GM12878 (cell line): ENCODE measurements around the gene CCDC57. TPM values are rescaled to one million over a fixed set of nuclear protein-coding genes. Genes with fewer than 3 reads are reported as not detected.

Experiments used
- ATAC-seq: fragments of 200-7000 bp; cut with Tn5 transposase; 3 replicates; pipeline ENCODE4 v1.9.1; 2020; ENCODE audit warnings: mild to moderate bottlenecking, moderate library complexity
- BruUV-seq: library from RNA; stranded (reverse); fragments of 400-500 nt; replicated peaks from 2 replicates; lab custom pipeline; 2021; lab: Mats Ljungman, UMichigan
- CTCF ChIA-PET: fragments of 300-600 bp; sonication (Branson Sonifier 250); formaldehyde crosslinking; extraction: SDS; loops from one replicate; lab custom pipeline; 2021; ENCODE audit warnings: inconsistent platforms; lab: Yijun Ruan, JAX
- POLR2A ChIA-PET: fragments of 350-600 bp; formaldehyde crosslinking; extraction: SDS; loops from one replicate; lab custom pipeline; 2021; ENCODE audit warnings: inconsistent platforms; lab: Charles Lee
- RAD21 ChIA-PET: fragments of 300-600 bp; sonication (Branson Sonifier 250); formaldehyde crosslinking; loops from one replicate; lab custom pipeline; 2023; ENCODE audit warnings: antibody characterized with exemption; ENCODE audit not compliant: unreplicated experiment; lab: Charles Lee
- SMC1A ChIA-PET: fragments of 300-600 bp; sonication (Branson Sonifier 250); formaldehyde crosslinking; loops from one replicate; lab custom pipeline; 2023; ENCODE audit not compliant: unreplicated experiment, uncharacterized antibody; lab: Charles Lee
- DNase-seq: peaks from one replicate; pipeline ENCODE4 v3.0.0-alpha.2; 2011; ENCODE audit warnings: low read depth, low spot score
- FAIRE-seq: peaks from 3 replicates; lab custom pipeline; 2011; peaks lifted over from hg19 to GRCh38; lab: Jason Lieb, UNC
- H2AFZ ChIP-seq: 2 replicates; pipeline ENCODE4 v1.6.0; 2011; ENCODE audit warnings: low read depth, low read length, control low read depth; ENCODE audit not compliant: control insufficient read depth
- H3K27ac ChIP-seq: 2 replicates; pipeline ENCODE4 v1.5.1; 2011; ENCODE audit warnings: control low read depth; ENCODE audit not compliant: control insufficient read depth, insufficient read depth
- H3K27me3 ChIP-seq, 2 experiments: replicated peaks in 1 of 2; 2 replicates each; pipeline versions ENCODE4 v1.6.0 to v1.6.1; 2011; ENCODE audit warnings: low read length in 1 of 2; ENCODE audit not compliant: control insufficient read depth in 2 of 2, insufficient read depth in 2 of 2
- H3K36me3 ChIP-seq, 2 experiments: 2 replicates each; pipeline ENCODE4 v1.5.1; 2011; ENCODE audit warnings: low read length in 1 of 2; ENCODE audit not compliant: control insufficient read depth in 2 of 2, insufficient read depth in 2 of 2
- H3K4me1 ChIP-seq: 2 replicates; pipeline ENCODE4 v1.6.1; 2011; ENCODE audit warnings: mild to moderate bottlenecking, low read length, moderate library complexity, mixed read lengths; ENCODE audit not compliant: control insufficient read depth, insufficient read depth
- H3K4me2 ChIP-seq: 2 replicates; pipeline ENCODE4 v1.6.0; 2011; ENCODE audit warnings: control low read depth; ENCODE audit not compliant: control insufficient read depth, insufficient read depth
- H3K4me3 ChIP-seq: fragments of 200-600 bp; sonication (generic); 2 replicates; pipeline ENCODE4 v1.5.1; 2016
- H3K79me2 ChIP-seq: 2 replicates; pipeline ENCODE4 v1.6.0; 2011; ENCODE audit warnings: low read length; ENCODE audit not compliant: control insufficient read depth, insufficient read depth
- H3K9ac ChIP-seq: 2 replicates; pipeline ENCODE4 v1.8.0; 2011; ENCODE audit warnings: low read length, control low read depth, mixed read lengths; ENCODE audit not compliant: control insufficient read depth, insufficient read depth
- H3K9me3 ChIP-seq: replicated peaks from 3 replicates; pipeline ENCODE4 v1.5.1; 2011; ENCODE audit warnings: mild to moderate bottlenecking, low read length; ENCODE audit not compliant: control insufficient read depth, insufficient read depth
- H4K20me1 ChIP-seq: 2 replicates; pipeline ENCODE4 v1.6.0; 2011; ENCODE audit not compliant: control insufficient read depth, insufficient read depth
- BMI1 ChIP-seq: fragments of 450-650 bp; IDR thresholded peaks from 2 replicates; pipeline ENCODE4 v1.6.1; 2016; ENCODE audit warnings: mild to moderate bottlenecking, moderate library complexity, borderline replicate concordance
- EGR1 ChIP-seq, 2 experiments: IDR thresholded peaks; 1 replicate in 1 of 2; 2 replicates in 1 of 2; pipeline ENCODE4 v1.6.1; 2011 to 2012; ENCODE audit warnings: low read depth in 2 of 2, low read length in 2 of 2, borderline replicate concordance in 1 of 2, mild to moderate bottlenecking in 1 of 2, moderate library complexity in 1 of 2
- EP300 ChIP-seq, 2 experiments: fragments of 150-350 bp in 1 of 2; IDR thresholded peaks; 2 replicates each; pipeline ENCODE4 v1.6.1; 2011 to 2012; ENCODE audit warnings: low read depth in 2 of 2, low read length in 2 of 2, borderline replicate concordance in 1 of 2, improper control_type of control experiment in 1 of 2, inconsistent platforms in 1 of 2; ENCODE audit not compliant: control insufficient read depth in 1 of 2
- FOXM1 ChIP-seq: IDR thresholded peaks from 2 replicates; pipeline ENCODE4 v1.6.1; 2012; ENCODE audit warnings: low read depth, mild to moderate bottlenecking, inconsistent platforms, low read length, moderate library complexity
- MEF2B ChIP-seq: fragments of 450-650 bp; IDR thresholded peaks from 2 replicates; pipeline ENCODE4 v1.6.1; 2018; ENCODE audit warnings: mild to moderate bottlenecking, moderate library complexity; ENCODE audit not compliant: partially characterized antibody, poor library complexity, severe bottlenecking
- NFXL1 ChIP-seq: fragments of 450-650 bp; IDR thresholded peaks from 2 replicates; pipeline ENCODE4 v1.6.1; 2017; ENCODE audit warnings: antibody characterized with exemption, mild to moderate bottlenecking, borderline replicate concordance
- PRDM15 ChIP-seq: fragments of 450-650 bp; formaldehyde crosslinking; IDR thresholded peaks from 2 replicates; pipeline ENCODE4 v1.4.0; 2020; ENCODE audit warnings: mild to moderate bottlenecking, moderate library complexity
- SIN3A ChIP-seq: IDR thresholded peaks from 2 replicates; pipeline ENCODE4 v1.6.1; 2012; ENCODE audit warnings: low read depth, low read length, improper control_type of control experiment
- TCF12 ChIP-seq: IDR thresholded peaks from 2 replicates; pipeline ENCODE4 v1.6.1; 2011; ENCODE audit warnings: low read depth, mild to moderate bottlenecking, low read length
- TCF3 ChIP-seq: IDR thresholded peaks from 2 replicates; pipeline ENCODE4 v1.6.1; 2012; ENCODE audit warnings: low read depth, mild to moderate bottlenecking, low read length, borderline replicate concordance; ENCODE audit not compliant: insufficient read depth
- ZBTB33 ChIP-seq: fragments of 450-650 bp; IDR thresholded peaks from 2 replicates; pipeline ENCODE4 v1.6.1; 2017; ENCODE audit warnings: mild to moderate bottlenecking
- WGBS: methylation state at CpG from one replicate; pipeline ENCODE4 v1.1.6; 2016; ENCODE audit warnings: low lambda C conversion rate; ENCODE audit not compliant: insufficient replicate concordance, insufficient coverage; ENCODE audit errors: missing lambda C conversion rate; 5-methylcytosine and 5-hydroxymethylcytosine counted together
- in situ Hi-C: fragments of 300-500 bp; cut with MboI; formaldehyde crosslinking; loops from 9 replicates; pipeline ENCODE4 v1.14.3; 2018; ENCODE audit warnings: mixed read lengths
- intact Hi-C: fragments of 100-400 bp; cut with micrococcal nuclease; formaldehyde crosslinking; loops from one replicate; pipeline ENCODE4 v1.14.2; 2022; ENCODE audit not compliant: unreplicated experiment
- polyA plus RNA-seq, 11 experiments: library from polyadenylated mRNA; depleted of rRNA in 4 of 11; unstranded in 6 of 11; stranded (reverse) in 5 of 11; fragments of >200 nt; fragmentation: Nextera tagmentation in 4 of 11; fragmentation: Illumina TruSeq in 1 of 11; extraction: Ambion mirVana in 4 of 11; extraction: Trizol in 1 of 11; gene quantifications; 1 replicate in 1 of 11; 2 replicates in 10 of 11; pipeline versions ENCODE4 v1.2.1 to v1.2.3, GENCODE V29; 2011 to 2016; ENCODE audit warnings: inconsistent platforms in 2 of 11, missing spikeins in 2 of 11, low read depth in 1 of 11
- total RNA-seq, 4 experiments: library from RNA; depleted of rRNA in 3 of 4; stranded (reverse); fragments of >200 nt in 3 of 4; fragmentation: Illumina TruSeq in 1 of 4; extraction: Trizol in 1 of 4; gene quantifications; 2 replicates each; pipeline versions ENCODE4 v1.2.1 to v1.2.3, GENCODE V29; 2013 to 2021
- TF ChIP-seq, protein P1 (sequence below): IDR thresholded peaks from 2 replicates; pipeline ENCODE4 v1.6.1; 2011; ENCODE audit warnings: low read depth, low read length, improper control_type of control experiment, borderline replicate concordance
- TF ChIP-seq, protein P2 (sequence below): fragments of 450-650 bp; IDR thresholded peaks from 2 replicates; pipeline ENCODE4 v1.6.1; 2017; ENCODE audit warnings: mild to moderate bottlenecking, moderate library complexity

The CCDC57 gene
- total and polyA plus RNA-seq, 10 of the 15 experiments (the other 5 are each of a cell fraction or from before 2014, with no cell fraction given), result 5.4 to 123 (median 45.8) TPM

DNA sequence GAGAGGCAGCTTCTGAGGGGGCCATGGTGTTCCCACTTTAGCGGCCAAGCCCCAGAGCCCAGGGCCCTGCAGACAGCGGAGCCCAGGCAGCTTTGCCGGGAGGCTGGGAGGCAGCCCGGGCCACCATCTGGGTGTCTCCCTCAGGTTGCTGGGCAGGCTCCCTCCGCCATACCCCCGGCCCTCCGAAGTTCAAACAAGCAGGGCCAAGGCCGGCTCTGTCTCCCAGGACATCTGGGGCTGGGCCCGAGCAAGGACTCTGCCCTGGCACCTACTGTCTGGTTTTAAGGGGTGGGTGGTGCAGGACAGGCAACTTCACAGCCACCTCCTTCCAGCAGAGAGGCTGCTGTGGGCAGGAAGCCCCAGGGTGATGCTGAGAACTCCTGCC lies 149.7 kb downstream of the CCDC57 start:
- intact Hi-C loops (no loop called here), in situ Hi-C loops (no loop called here)
- Histone ChIP-seq H3K27ac (no peak overlapping the region), H2AFZ (no peak overlapping the region), H3K9me3 (no peaks in the 10 kb centered on the region), H3K4me2 (no peak overlapping the region), H3K4me1 (peaks cover 8% of the 10 kb centered on the region), H3K9ac (no peak overlapping the region), H4K20me1 (no peaks in the 10 kb centered on the region), H3K79me2 (peaks cover 20% of the 10 kb centered on the region), H3K36me3 (peaks cover 3 to 19% of the 10 kb centered on the region in 2 experiments; a peak in 3 of 4 replicates), H3K27me3 (no peaks in the 10 kb centered on the region), H3K4me3 (no peak overlapping the region)
- ChIA-PET RAD21 (no interaction called here), SMC1A (interaction anchor here (0.8 kb wide), 1 partner anchor 25 kb away, joined by 3 read pairs; the partner anchor contains the start of gene DCXR), CTCF (no interaction called here), POLR2A (no interaction called here)
- FAIRE-seq (no peak), ATAC-seq (no peak), DNase-seq (no peak)
- BruUV-seq, result no TSS peak
- WGBS, result 95% methylated on average over 9 of the region's 9 CpGs
- TF ChIP-seq, protein P1, sequence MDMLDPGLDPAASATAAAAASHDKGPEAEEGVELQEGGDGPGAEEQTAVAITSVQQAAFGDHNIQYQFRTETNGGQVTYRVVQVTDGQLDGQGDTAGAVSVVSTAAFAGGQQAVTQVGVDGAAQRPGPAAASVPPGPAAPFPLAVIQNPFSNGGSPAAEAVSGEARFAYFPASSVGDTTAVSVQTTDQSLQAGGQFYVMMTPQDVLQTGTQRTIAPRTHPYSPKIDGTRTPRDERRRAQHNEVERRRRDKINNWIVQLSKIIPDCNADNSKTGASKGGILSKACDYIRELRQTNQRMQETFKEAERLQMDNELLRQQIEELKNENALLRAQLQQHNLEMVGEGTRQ, result no peak
- TF ChIP-seq SIN3A (no peak), BMI1 (no peak), NFXL1 (no peak), TCF12 (no peak), ZBTB33 (no peak), MEF2B (no peak), EGR1 (IDR thresholded peaks at IDR 0.05; ENCODE audit: borderline replicate concordance in 1 of 2, low read depth in 2 of 2, low read length in 2 of 2) (no peak), TCF3 (no peak), PRDM15 (CRISPR knock-in tag) (no peak), FOXM1 (no peak), EP300 (IDR thresholded peaks at IDR 0.05; ENCODE audit: borderline replicate concordance in 1 of 2, control insufficient read depth in 1 of 2, low read depth in 2 of 2, low read length in 2 of 2) (no peak)
- TF ChIP-seq, protein P2, sequence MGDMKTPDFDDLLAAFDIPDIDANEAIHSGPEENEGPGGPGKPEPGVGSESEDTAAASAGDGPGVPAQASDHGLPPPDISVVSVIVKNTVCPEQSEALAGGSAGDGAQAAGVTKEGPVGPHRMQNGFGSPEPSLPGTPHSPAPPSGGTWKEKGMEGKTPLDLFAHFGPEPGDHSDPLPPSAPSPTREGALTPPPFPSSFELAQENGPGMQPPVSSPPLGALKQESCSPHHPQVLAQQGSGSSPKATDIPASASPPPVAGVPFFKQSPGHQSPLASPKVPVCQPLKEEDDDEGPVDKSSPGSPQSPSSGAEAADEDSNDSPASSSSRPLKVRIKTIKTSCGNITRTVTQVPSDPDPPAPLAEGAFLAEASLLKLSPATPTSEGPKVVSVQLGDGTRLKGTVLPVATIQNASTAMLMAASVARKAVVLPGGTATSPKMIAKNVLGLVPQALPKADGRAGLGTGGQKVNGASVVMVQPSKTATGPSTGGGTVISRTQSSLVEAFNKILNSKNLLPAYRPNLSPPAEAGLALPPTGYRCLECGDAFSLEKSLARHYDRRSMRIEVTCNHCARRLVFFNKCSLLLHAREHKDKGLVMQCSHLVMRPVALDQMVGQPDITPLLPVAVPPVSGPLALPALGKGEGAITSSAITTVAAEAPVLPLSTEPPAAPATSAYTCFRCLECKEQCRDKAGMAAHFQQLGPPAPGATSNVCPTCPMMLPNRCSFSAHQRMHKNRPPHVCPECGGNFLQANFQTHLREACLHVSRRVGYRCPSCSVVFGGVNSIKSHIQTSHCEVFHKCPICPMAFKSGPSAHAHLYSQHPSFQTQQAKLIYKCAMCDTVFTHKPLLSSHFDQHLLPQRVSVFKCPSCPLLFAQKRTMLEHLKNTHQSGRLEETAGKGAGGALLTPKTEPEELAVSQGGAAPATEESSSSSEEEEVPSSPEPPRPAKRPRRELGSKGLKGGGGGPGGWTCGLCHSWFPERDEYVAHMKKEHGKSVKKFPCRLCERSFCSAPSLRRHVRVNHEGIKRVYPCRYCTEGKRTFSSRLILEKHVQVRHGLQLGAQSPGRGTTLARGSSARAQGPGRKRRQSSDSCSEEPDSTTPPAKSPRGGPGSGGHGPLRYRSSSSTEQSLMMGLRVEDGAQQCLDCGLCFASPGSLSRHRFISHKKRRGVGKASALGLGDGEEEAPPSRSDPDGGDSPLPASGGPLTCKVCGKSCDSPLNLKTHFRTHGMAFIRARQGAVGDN, result no peak
